Measurements from ENCODE around the gene HOXD9.

Gene HOXD9

DNA sequence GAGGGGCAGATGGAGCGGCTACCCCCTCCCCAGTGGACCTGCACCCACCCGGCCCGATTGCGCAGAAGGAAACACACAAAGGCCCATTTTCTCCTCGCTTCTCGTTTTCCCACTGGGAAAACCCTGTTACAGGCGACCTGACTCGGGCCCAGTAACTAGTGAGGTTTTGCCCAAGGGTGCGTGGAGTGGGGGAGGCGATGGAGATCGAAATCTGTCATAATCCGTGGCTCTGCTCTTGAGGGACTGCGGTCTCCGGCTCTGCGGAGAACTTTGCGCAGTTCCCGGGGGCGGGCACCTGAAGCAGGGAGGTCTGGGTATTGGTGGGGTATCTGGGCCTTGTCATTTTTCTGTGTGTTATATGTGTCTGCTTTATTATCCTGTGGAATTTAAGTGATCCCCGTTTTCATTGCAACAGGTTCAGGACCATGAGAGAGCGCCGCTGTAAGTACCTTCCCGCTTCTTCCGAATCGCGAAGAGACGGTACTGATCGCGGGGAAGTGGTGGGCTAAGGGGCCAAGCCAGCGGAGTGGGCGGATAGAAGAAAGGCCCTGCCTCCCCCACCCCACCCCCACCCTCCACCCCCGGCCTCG lies 24.8 kb downstream of the HOXD9 start:
- H3K27ac ChIP-seq (ENCODE audit: low read depth, low read length) = no peak overlapping the region
- peaks cover 0 to 10% (median 4%) of the 10 kb centered on the region in 5 donors for H3K36me3 ChIP-seq (ENCODE audit: control insufficient read depth in 5 of 5, insufficient read depth in 5 of 5, low read length in 5 of 5)
- H3K9ac ChIP-seq (ENCODE audit: low read length in 5 of 5) = no peak overlapping the region
- peaks cover 0 to 10% (median 3%) of the 10 kb centered on the region in 5 donors for H3K4me1 ChIP-seq (ENCODE audit: control insufficient read depth in 5 of 5, insufficient read depth in 5 of 5, low read length in 5 of 5)
- peaks cover 0 to 21% (median 3%) of the 10 kb centered on the region in 5 donors for H3K27me3 ChIP-seq (ENCODE audit: control insufficient read depth in 5 of 5, insufficient read depth in 4 of 5, low read length in 5 of 5)
- H3K9me3 ChIP-seq (ENCODE audit: control insufficient read depth in 5 of 5, low read length in 5 of 5) = no peaks in the 10 kb centered on the region
- no peak overlapping the region for H3K4me3 ChIP-seq (ENCODE audit: low read depth in 1 of 5, low read length in 5 of 5)

- Histone ChIP-seq H3K27ac (ENCODE audit: low read depth, low read length) (no peak overlapping the region), H3K4me3 (ENCODE audit: low read depth in 1 of 5, low read length in 5 of 5) (no peak overlapping the region), H3K9ac (ENCODE audit: low read length in 5 of 5) (no peak overlapping the region), H3K4me1 (ENCODE audit: control insufficient read depth in 5 of 5, insufficient read depth in 5 of 5, low read length in 5 of 5) (peaks cover 0 to 5% (median 2%) of the 10 kb centered on the region in 5 donors), H3K36me3 (ENCODE audit: control insufficient read depth in 5 of 5, insufficient read depth in 5 of 5, low read length in 5 of 5) (peaks cover 0 to 17% (median 10%) of the 10 kb centered on the region in 5 donors), H3K9me3 (ENCODE audit: control insufficient read depth in 5 of 5, low read length in 5 of 5) (no peaks in the 10 kb centered on the region), H3K27me3 (ENCODE audit: control insufficient read depth in 5 of 5, insufficient read depth in 4 of 5, low read length in 5 of 5) (peaks cover 0 to 16% (median 3%) of the 10 kb centered on the region in 5 donors)
These were observed 25.4 kb downstream of the HOXD9 start for GRCh38 chr2:176147800-176148496.

GRCh38 chr2:176148751-176149421 lies 26.4 kb downstream of the HOXD9 start:
- H3K4me3 ChIP-seq (ENCODE audit: low read depth in 1 of 5, low read length in 5 of 5) = no peak overlapping the region
- no peaks in the 10 kb centered on the region for H3K4me1 ChIP-seq (ENCODE audit: control insufficient read depth in 5 of 5, insufficient read depth in 5 of 5, low read length in 5 of 5)
- H3K36me3 ChIP-seq (ENCODE audit: control insufficient read depth in 5 of 5, insufficient read depth in 5 of 5, low read length in 5 of 5) = peaks cover 5 to 18% (median 13%) of the 10 kb centered on the region in 5 donors
- no peaks in the 10 kb centered on the region for H3K9me3 ChIP-seq (ENCODE audit: control insufficient read depth in 5 of 5, low read length in 5 of 5)
- no peak overlapping the region for H3K9ac ChIP-seq (ENCODE audit: low read length in 5 of 5)
- H3K27me3 ChIP-seq (ENCODE audit: control insufficient read depth in 5 of 5, insufficient read depth in 4 of 5, low read length in 5 of 5) = peaks cover 0 to 13% (median 3%) of the 10 kb centered on the region in 5 donors
- no peak overlapping the region for H3K27ac ChIP-seq (ENCODE audit: low read depth, low read length)

DNA sequence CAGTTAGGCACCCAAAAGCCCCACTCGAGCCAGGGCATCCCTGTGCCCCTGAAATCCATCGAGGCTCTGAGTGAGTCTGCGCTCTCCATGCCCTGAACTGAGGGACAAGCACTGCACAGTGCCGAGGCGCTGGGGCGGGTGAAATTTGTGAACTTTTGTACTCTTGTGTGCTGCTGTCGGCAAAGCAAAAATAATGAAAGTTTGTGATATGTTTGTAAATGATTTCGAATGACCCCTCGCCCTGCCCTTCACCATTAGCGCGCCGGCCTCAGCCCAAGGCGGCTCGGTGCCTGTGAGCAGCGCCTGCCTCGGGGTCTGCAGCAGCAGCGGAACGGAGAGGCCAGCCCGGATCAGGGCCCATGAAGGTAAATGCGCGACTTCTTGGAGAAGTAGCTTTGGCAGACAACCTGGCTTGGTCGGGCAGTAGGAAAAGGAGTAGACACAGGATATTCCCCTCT lies 27.0 kb downstream of the HOXD9 start:
- no peak overlapping the region for H3K27ac ChIP-seq (ENCODE audit: low read depth, low read length)
- peaks cover 7 to 18% (median 14%) of the 10 kb centered on the region in 5 donors for H3K36me3 ChIP-seq (ENCODE audit: control insufficient read depth in 5 of 5, insufficient read depth in 5 of 5, low read length in 5 of 5)
- H3K9ac ChIP-seq (ENCODE audit: low read length in 5 of 5) = no peak overlapping the region
- no peaks in the 10 kb centered on the region for H3K9me3 ChIP-seq (ENCODE audit: control insufficient read depth in 5 of 5, low read length in 5 of 5)
- H3K4me1 ChIP-seq (ENCODE audit: control insufficient read depth in 5 of 5, insufficient read depth in 5 of 5, low read length in 5 of 5) = no peaks in the 10 kb centered on the region
- peaks cover 0 to 13% (median 3%) of the 10 kb centered on the region in 5 donors for H3K27me3 ChIP-seq (ENCODE audit: control insufficient read depth in 5 of 5, insufficient read depth in 4 of 5, low read length in 5 of 5)
- H3K4me3 ChIP-seq (ENCODE audit: low read depth in 1 of 5, low read length in 5 of 5) = no peak overlapping the region

GRCh38 chr2:176149939-176150583 lies 27.5 kb downstream of the HOXD9 start:
- Histone ChIP-seq H3K9me3 (ENCODE audit: control insufficient read depth in 5 of 5, low read length in 5 of 5) (no peaks in the 10 kb centered on the region), H3K4me1 (ENCODE audit: control insufficient read depth in 5 of 5, insufficient read depth in 5 of 5, low read length in 5 of 5) (no peaks in the 10 kb centered on the region), H3K36me3 (ENCODE audit: control insufficient read depth in 5 of 5, insufficient read depth in 5 of 5, low read length in 5 of 5) (peaks cover 7 to 24% (median 18%) of the 10 kb centered on the region in 5 donors), H3K9ac (ENCODE audit: low read length in 5 of 5) (no peak overlapping the region), H3K4me3 (ENCODE audit: low read depth in 1 of 5, low read length in 5 of 5) (no peak overlapping the region), H3K27me3 (ENCODE audit: control insufficient read depth in 5 of 5, insufficient read depth in 4 of 5, low read length in 5 of 5) (peaks cover 0 to 19% (median 3%) of the 10 kb centered on the region in 5 donors), H3K27ac (ENCODE audit: low read depth, low read length) (no peak overlapping the region)

DNA sequence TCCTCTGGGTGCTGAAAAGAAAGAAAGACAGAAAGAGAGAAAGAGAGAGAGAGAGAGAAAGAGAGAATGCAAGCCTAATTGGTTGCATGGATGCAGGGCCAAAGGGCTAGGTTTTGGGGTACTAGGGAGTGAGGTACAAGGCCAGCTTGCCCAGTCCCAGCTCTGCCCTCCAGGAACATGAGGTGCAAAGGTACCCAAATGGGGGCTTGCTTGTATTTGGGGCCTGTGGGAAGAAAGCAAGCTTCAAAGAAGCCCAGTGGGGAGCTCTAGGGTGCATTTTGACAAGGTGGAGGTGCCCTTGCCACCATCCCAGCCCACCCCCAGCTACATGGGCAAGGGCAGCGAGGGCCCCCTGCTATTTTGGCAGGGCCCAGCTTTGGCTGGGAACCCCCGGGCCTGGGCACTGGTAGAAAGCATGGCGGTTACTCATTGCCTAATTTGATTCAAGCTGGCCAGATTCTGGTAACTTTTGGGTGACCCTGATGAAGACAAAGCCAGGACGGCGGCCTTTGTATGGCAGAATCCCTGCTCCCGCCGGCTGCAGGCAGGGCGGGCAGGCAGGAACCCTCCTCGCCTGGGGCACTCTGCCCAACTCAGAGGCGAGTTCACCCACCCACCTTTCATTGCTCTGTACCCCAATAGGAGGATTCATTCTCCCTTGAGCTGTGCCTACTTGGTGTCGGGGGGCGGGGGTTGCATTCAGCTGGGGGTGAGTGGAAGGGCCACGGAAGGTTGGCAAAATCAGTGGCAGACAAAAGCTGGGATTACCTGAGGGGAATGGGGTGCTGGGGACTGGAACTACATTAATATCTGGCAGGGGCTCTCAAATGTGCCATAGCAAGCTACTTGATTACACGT lies 28.3 kb downstream of the HOXD9 start:
- H3K4me1 ChIP-seq (ENCODE audit: control insufficient read depth in 5 of 5, insufficient read depth in 5 of 5, low read length in 5 of 5) = no peaks in the 10 kb centered on the region
- no peaks in the 10 kb centered on the region for H3K9me3 ChIP-seq (ENCODE audit: control insufficient read depth in 5 of 5, low read length in 5 of 5)
- peaks cover 0 to 25% (median 3%) of the 10 kb centered on the region in 5 donors for H3K27me3 ChIP-seq (ENCODE audit: control insufficient read depth in 5 of 5, insufficient read depth in 4 of 5, low read length in 5 of 5)
- no peak overlapping the region for H3K27ac ChIP-seq (ENCODE audit: low read depth, low read length)
- H3K9ac ChIP-seq (ENCODE audit: low read length in 5 of 5) = no peak overlapping the region
- H3K4me3 ChIP-seq (ENCODE audit: low read depth in 1 of 5, low read length in 5 of 5) = no peak overlapping the region
- peaks cover 7 to 27% (median 22%) of the 10 kb centered on the region in 5 donors for H3K36me3 ChIP-seq (ENCODE audit: control insufficient read depth in 5 of 5, insufficient read depth in 5 of 5, low read length in 5 of 5)

DNA sequence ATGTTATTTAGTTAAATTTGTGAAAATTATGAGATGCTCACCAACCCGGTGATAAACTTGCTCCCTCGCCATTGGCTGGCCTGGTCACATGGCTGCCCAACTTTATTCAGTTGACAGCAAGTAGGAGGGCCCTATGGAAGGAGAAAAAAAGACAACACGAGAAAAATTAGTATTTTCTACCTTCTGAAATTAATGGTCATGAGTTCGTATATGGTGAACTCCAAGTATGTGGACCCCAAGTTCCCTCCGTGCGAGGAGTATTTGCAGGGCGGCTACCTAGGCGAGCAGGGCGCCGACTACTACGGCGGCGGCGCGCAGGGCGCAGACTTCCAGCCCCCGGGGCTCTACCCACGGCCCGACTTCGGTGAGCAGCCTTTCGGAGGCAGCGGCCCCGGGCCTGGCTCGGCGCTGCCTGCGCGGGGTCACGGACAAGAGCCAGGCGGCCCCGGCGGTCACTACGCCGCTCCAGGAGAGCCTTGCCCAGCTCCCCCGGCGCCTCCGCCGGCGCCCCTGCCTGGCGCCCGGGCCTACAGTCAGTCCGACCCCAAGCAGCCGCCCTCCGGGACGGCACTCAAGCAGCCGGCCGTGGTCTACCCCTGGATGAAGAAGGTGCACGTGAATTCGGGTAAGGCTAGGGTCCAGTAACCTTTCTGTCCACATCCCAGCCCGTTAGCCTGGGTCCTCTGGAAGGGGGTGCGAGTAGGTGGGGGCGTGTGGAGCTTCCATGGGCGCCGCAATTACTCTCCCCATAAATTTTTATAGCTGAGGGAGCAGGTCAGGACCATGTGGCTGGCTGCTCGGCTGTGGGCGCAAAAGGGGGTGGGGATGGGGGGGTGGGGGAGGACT lies 29.1 kb downstream of the HOXD9 start, which contains the start of gene HOXD4:
HOXD4 (plus strand) TSS at position 109 of the 846 bp plus-strand sequence; CDS start at position 193, 84 bp downstream.
- H3K27ac ChIP-seq (ENCODE audit: low read depth, low read length) = no peak within 1 kb of the TSS

DNA sequence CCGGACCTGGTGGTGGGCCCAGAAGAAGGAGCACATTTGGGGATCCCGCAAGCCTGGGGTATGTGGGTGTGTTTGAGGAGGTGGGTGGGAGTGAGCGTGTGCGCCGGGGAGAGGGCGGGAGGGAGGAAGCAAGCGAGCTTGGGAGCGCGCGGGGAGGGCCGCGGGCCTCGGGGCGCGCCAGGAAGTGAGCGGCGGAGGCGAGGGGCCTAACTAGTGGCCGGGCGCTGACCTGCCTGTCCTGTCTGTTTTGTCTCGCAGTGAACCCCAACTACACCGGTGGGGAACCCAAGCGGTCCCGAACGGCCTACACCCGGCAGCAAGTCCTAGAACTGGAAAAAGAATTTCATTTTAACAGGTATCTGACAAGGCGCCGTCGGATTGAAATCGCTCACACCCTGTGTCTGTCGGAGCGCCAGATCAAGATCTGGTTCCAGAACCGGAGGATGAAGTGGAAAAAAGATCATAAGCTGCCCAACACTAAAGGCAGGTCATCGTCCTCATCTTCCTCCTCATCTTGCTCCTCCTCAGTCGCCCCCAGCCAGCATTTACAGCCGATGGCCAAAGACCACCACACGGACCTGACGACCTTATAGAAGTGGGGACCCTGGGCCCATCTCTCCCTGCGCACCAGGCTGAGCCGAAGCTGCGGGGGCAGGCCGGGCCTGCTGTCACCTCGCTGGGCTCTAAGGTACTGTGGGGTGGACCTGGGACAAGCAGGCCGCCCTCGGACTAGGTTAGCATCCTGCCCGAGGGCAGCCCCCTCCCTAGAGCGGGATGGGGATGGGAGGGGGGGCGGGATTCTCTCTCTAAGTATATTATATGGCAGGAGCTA lies 30.0 kb downstream of the HOXD9 start:
- Histone ChIP-seq H3K4me1 (ENCODE audit: control insufficient read depth in 5 of 5, insufficient read depth in 5 of 5, low read length in 5 of 5) (peaks cover 0 to 9% (median 2%) of the 10 kb centered on the region in 5 donors), H3K9ac (ENCODE audit: low read length in 5 of 5) (no peak overlapping the region), H3K27me3 (ENCODE audit: control insufficient read depth in 5 of 5, insufficient read depth in 4 of 5, low read length in 5 of 5) (peaks cover 0 to 25% (median 3%) of the 10 kb centered on the region in 5 donors), H3K4me3 (ENCODE audit: low read depth in 1 of 5, low read length in 5 of 5) (no peak overlapping the region), H3K27ac (ENCODE audit: low read depth, low read length) (no peak overlapping the region), H3K36me3 (ENCODE audit: control insufficient read depth in 5 of 5, insufficient read depth in 5 of 5, low read length in 5 of 5) (peaks cover 7 to 27% (median 22%) of the 10 kb centered on the region in 5 donors), H3K9me3 (ENCODE audit: control insufficient read depth in 5 of 5, low read length in 5 of 5) (no peaks in the 10 kb centered on the region)

More for the DNA sequence above, 29.1 kb downstream of the HOXD9 start, which contains the start of gene HOXD4:
- peaks cover 0 to under 1% (median 0%) of the 10 kb centered on the region in 5 donors for H3K4me1 ChIP-seq (ENCODE audit: control insufficient read depth in 5 of 5, insufficient read depth in 5 of 5, low read length in 5 of 5)
- H3K9ac ChIP-seq (ENCODE audit: low read length in 5 of 5) = no peak within 1 kb of the TSS
- H3K9me3 ChIP-seq (ENCODE audit: control insufficient read depth in 5 of 5, low read length in 5 of 5) = no peaks in the 10 kb centered on the region
- H3K27me3 ChIP-seq (ENCODE audit: control insufficient read depth in 5 of 5, insufficient read depth in 4 of 5, low read length in 5 of 5) = peaks cover 0 to 25% (median 3%) of the 10 kb centered on the region in 5 donors
- peaks cover 7 to 27% (median 22%) of the 10 kb centered on the region in 5 donors for H3K36me3 ChIP-seq (ENCODE audit: control insufficient read depth in 5 of 5, insufficient read depth in 5 of 5, low read length in 5 of 5)
- peak within 1 kb of the TSS in 1 of 5 donors; percentile 11 for H3K4me3 ChIP-seq (ENCODE audit: low read depth in 1 of 5, low read length in 5 of 5)
